ENCODE data around the gene KNSTRN.

DNA sequence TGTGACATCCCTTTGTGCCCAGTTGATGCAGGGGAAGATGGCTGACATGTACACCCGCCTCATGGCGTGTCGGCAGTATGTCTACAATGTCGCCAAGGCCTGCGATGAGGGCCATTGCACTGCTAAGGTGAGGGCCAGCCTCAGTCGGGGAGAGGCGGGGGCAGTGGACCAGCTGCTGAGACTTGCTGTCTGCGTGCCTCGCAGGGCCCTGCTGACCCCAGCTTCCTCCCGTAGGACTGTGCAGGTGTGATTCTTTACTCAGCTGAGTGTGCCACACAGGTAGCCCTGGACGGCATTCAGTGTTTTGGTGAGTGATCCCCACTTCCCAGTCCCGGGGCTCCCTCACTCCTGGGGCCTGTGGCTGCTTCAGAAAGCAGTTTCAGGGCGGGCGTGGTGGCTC, 33.5 kb downstream of the KNSTRN start:
- TF ChIP-seq, protein P1, sequence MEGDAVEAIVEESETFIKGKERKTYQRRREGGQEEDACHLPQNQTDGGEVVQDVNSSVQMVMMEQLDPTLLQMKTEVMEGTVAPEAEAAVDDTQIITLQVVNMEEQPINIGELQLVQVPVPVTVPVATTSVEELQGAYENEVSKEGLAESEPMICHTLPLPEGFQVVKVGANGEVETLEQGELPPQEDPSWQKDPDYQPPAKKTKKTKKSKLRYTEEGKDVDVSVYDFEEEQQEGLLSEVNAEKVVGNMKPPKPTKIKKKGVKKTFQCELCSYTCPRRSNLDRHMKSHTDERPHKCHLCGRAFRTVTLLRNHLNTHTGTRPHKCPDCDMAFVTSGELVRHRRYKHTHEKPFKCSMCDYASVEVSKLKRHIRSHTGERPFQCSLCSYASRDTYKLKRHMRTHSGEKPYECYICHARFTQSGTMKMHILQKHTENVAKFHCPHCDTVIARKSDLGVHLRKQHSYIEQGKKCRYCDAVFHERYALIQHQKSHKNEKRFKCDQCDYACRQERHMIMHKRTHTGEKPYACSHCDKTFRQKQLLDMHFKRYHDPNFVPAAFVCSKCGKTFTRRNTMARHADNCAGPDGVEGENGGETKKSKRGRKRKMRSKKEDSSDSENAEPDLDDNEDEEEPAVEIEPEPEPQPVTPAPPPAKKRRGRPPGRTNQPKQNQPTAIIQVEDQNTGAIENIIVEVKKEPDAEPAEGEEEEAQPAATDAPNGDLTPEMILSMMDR (IDR thresholded peaks at IDR 0.05 in 4 of 5, conservative IDR thresholded peaks at IDR 0.05 in 1 of 5), result no peak
- no peak for TF ChIP-seq POLR2A (IDR thresholded peaks at IDR 0.05)
